ENCODE results near the gene BRAT1. TPM values are rescaled to one million over a fixed set of nuclear protein-coding genes. Genes with fewer than 3 reads are reported as not detected.

Gene BRAT1
- polyA plus RNA-seq, 1 experiment = 6.2 TPM

DNA sequence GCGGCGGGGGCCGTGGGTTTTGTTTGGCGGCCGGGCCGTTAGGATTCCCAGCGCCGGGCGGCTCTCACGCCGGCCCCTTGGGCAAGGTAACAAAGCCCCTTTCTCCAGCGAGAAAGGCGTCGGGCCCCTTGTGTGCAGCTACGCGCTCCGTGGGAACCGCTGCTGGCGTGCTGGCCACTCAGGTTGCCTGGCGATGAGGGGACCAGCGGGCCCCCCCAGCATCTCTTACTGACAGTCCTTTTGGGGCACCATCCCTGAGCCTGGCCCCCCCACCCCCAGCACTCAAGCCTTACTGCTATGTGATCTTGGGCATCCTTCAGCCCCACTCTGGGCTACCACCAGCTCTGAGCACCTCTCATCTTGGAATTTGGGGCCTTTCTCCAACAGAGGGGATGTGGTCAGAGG is 34.0 kb downstream of the BRAT1 start:
- TF ChIP-seq, protein P1, sequence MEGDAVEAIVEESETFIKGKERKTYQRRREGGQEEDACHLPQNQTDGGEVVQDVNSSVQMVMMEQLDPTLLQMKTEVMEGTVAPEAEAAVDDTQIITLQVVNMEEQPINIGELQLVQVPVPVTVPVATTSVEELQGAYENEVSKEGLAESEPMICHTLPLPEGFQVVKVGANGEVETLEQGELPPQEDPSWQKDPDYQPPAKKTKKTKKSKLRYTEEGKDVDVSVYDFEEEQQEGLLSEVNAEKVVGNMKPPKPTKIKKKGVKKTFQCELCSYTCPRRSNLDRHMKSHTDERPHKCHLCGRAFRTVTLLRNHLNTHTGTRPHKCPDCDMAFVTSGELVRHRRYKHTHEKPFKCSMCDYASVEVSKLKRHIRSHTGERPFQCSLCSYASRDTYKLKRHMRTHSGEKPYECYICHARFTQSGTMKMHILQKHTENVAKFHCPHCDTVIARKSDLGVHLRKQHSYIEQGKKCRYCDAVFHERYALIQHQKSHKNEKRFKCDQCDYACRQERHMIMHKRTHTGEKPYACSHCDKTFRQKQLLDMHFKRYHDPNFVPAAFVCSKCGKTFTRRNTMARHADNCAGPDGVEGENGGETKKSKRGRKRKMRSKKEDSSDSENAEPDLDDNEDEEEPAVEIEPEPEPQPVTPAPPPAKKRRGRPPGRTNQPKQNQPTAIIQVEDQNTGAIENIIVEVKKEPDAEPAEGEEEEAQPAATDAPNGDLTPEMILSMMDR (IDR thresholded peaks at IDR 0.05; ENCODE audit: low read depth, low read length) = no peak
- H3K27ac ChIP-seq (ENCODE audit: low read depth, low read length) = no peak overlapping the region
- H3K9me3 ChIP-seq (ENCODE audit: control insufficient read depth, insufficient read depth, low read length) = no peaks in the 10 kb centered on the region; the same call in 1 of the 2 replicates
- ChIA-PET POLR2A (no interaction called here), CTCF (interaction anchor here (1.3 kb wide), 1 partner anchor 42 kb away, joined by 3 read pairs; no protein-coding TSS in a partner anchor)
- no peak for DNase-seq (ENCODE audit: low read depth, low spot score)
- H3K27me3 ChIP-seq (ENCODE audit: control insufficient read depth, insufficient read depth, low read length) = no peaks in the 10 kb centered on the region
- H3K4me3 ChIP-seq (ENCODE audit: low read depth, low read length) = peak overlapping the region; percentile 58

DNA sequence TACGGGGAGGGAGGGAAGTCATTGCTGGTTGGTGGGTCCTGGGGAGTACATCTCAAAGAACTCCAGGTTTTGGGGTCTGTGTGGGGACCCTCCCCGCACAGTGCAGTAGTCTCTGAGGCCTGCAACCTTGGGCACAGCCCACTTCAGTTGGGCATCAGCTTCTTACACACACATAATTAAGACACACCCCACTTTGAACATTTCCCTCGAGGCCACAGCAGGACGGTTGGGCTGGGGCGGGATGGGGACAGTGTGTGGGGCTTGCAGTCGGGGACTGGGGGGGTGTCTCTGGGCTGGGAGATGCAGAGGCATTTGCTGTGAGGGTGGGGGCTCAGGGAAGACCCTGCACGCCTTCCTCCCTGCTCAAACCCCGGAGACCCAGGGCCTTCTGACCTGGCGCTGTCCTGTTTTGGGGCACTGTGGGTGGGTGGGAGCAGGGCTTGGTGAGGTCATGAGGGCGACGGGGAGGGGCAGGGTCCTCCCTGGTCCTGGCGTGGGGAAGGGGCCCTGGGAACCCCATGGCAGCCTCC is 34.5 kb downstream of the BRAT1 start:
- H3K27me3 ChIP-seq (ENCODE audit: control insufficient read depth, insufficient read depth, low read length) = no peaks in the 10 kb centered on the region
- CTCF ChIA-PET = interaction anchor here (1.3 kb wide), 1 partner anchor 42 kb away, joined by 3 read pairs; no protein-coding TSS in a partner anchor
- POLR2A ChIA-PET = interaction anchor here (0.7 kb wide), 1 partner anchor 92 kb away, joined by 4 read pairs; no protein-coding TSS in a partner anchor
- H3K9me3 ChIP-seq (ENCODE audit: control insufficient read depth, insufficient read depth, low read length) = peaks cover under 1% of the 10 kb centered on the region; the same call in 1 of the 2 replicates
- H3K4me3 ChIP-seq (ENCODE audit: low read depth, low read length) = peak overlapping the region; percentile 58
- TF ChIP-seq, protein P1 (IDR thresholded peaks at IDR 0.05; ENCODE audit: low read depth, low read length) = no peak
- no peak overlapping the region for H3K27ac ChIP-seq (ENCODE audit: low read depth, low read length)
- no peak for DNase-seq (ENCODE audit: low read depth, low spot score)

DNA sequence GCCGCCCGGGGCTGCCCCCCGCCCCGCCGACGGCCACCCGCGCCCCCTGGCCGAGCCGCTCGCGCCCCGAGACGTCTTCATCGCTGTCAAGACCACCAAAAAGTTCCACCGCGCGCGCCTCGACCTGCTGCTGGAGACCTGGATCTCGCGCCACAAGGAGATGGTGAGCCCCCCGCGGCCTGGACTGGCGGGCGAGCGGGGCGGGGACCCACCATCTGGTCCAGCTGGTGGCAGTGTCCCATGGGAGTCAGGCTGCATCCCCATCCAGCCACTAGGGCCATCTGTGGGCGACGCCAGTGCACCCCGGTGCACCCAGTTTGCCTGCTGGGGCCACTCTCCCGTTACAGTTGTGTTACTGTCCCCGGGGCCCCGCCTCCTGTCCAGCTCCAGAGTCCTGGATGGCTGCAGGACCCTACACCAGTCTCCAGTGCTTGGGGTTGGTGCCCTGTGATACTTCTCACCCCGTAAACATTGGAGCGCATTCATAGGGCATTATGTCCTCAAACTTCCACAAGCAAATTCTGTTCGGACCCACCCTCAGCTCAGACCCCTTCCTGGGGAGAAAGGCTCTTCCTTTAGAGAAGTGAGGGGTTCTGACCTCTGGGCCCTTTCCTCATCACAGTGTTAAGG is 35.1 kb downstream of the BRAT1 start:
- DNase-seq (ENCODE audit: low read depth, low spot score) = no peak
- Histone ChIP-seq H3K27me3 (ENCODE audit: control insufficient read depth, insufficient read depth, low read length) (no peaks in the 10 kb centered on the region), H3K9me3 (ENCODE audit: control insufficient read depth, insufficient read depth, low read length) (peaks cover 6% of the 10 kb centered on the region; the same call in 1 of the 2 replicates), H3K4me3 (ENCODE audit: low read depth, low read length) (peak overlapping the region; percentile 58), H3K27ac (ENCODE audit: low read depth, low read length) (no peak overlapping the region)
- ChIA-PET CTCF (interaction anchor here (1.3 kb wide), 1 partner anchor 41 kb away, joined by 3 read pairs; no protein-coding TSS in a partner anchor), POLR2A (interaction anchor here (0.5 to 0.7 kb wide), 2 partner anchors 36 to 92 kb away, joined by 3 to 4 read pairs; no protein-coding TSS in a partner anchor)
- TF ChIP-seq, protein P1 (IDR thresholded peaks at IDR 0.05; ENCODE audit: low read depth, low read length) = peak; percentile 4; the same call in 1 of the 2 replicates

DNA sequence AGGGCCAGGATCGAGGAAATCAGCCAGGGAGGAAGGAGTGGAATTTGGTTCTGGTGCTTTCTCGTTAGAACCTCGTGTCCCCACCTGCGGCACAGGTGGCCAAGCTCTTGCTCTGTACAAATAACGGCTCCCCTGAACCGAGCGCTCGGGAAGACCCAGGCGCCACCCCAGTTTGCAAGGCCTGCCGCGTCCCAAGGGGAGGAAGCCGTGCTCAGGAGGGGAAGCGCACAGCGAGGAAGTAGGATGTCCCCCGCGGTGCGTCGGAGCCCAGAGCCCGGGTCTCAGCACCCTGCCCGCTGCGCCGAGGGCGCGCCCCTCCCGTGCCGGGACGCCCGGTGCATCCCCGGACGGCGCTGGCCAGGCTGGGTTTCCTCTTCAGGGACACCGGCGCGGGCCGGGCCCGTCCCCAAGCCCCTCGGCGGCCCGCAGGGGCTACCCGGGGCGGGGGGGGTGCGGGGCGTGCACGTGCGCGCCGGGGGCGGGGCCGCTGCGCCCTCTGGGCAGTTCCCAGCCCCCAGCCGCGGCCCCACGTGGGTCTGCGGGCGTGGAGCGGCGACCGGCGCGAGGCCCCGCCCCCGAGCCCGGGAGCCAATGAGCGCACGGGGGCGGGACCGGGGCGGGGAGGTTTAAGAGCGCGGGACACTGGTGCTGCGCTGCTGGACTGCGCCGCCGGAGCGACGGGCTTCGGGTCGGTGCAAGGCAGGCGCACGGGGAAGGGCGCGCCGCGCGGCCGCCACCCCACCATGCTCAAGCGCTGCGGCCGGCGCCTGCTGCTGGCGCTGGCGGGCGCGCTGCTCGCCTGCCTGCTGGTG is 36.0 kb downstream of the BRAT1 start, which contains the start of gene LFNG:
Gene LFNG, plus strand, starts transcription at position 656 of the 812 bp plus-strand sequence. Its CDS starts 88 bp downstream, at position 744.
- DNase-seq (ENCODE audit: low read depth, low spot score) = peak; percentile 57
- Histone ChIP-seq H3K9me3 (ENCODE audit: control insufficient read depth, insufficient read depth, low read length) (peaks cover 7% of the 10 kb centered on the region; the same call in 1 of the 2 replicates), H3K27me3 (ENCODE audit: control insufficient read depth, insufficient read depth, low read length) (no peaks in the 10 kb centered on the region), H3K27ac (ENCODE audit: low read depth, low read length) (no peak within 1 kb of the TSS), H3K4me3 (ENCODE audit: low read depth, low read length) (peak within 1 kb of the TSS; percentile 58)
- TF ChIP-seq, protein P1 (IDR thresholded peaks at IDR 0.05; ENCODE audit: low read depth, low read length) = no peak
- ChIA-PET POLR2A (interaction anchor here (0.9 kb wide), 1 partner anchor 21 kb away, joined by 4 read pairs; no protein-coding TSS in a partner anchor), CTCF (no interaction called here)

Data from AG04450 (cell line).